GM12878 (cell line): ENCODE results near the gene IRF6. TPM values are rescaled to one million over a fixed set of nuclear protein-coding genes. Genes with fewer than 3 reads are reported as not detected.

ENCODE experiments used
- ATAC-seq: fragments of 200-7000 bp; cut with Tn5 transposase; 3 replicates; pipeline ENCODE4 v1.9.1; 2020; ENCODE audit warnings: mild to moderate bottlenecking, moderate library complexity
- BruUV-seq: library from RNA; stranded (reverse); fragments of 400-500 nt; replicated peaks from 2 replicates; lab custom pipeline; 2021; lab: Mats Ljungman, UMichigan
- CTCF ChIA-PET: fragments of 300-600 bp; sonication (Branson Sonifier 250); formaldehyde crosslinking; extraction: SDS; loops from one replicate; lab custom pipeline; 2021; ENCODE audit warnings: inconsistent platforms; lab: Yijun Ruan, JAX
- POLR2A ChIA-PET: fragments of 350-600 bp; formaldehyde crosslinking; extraction: SDS; loops from one replicate; lab custom pipeline; 2021; ENCODE audit warnings: inconsistent platforms; lab: Charles Lee
- RAD21 ChIA-PET: fragments of 300-600 bp; sonication (Branson Sonifier 250); formaldehyde crosslinking; loops from one replicate; lab custom pipeline; 2023; ENCODE audit warnings: antibody characterized with exemption; ENCODE audit not compliant: unreplicated experiment; lab: Charles Lee
- SMC1A ChIA-PET: fragments of 300-600 bp; sonication (Branson Sonifier 250); formaldehyde crosslinking; loops from one replicate; lab custom pipeline; 2023; ENCODE audit not compliant: unreplicated experiment, uncharacterized antibody; lab: Charles Lee
- DNase-seq: peaks from one replicate; pipeline ENCODE4 v3.0.0-alpha.2; 2011; ENCODE audit warnings: low read depth, low spot score
- FAIRE-seq: peaks from 3 replicates; lab custom pipeline; 2011; peaks lifted over from hg19 to GRCh38; lab: Jason Lieb, UNC
- H2AFZ ChIP-seq: 2 replicates; pipeline ENCODE4 v1.6.0; 2011; ENCODE audit warnings: low read depth, low read length, control low read depth; ENCODE audit not compliant: control insufficient read depth
- H3K27ac ChIP-seq: 2 replicates; pipeline ENCODE4 v1.5.1; 2011; ENCODE audit warnings: control low read depth; ENCODE audit not compliant: control insufficient read depth, insufficient read depth
- H3K27me3 ChIP-seq, 2 experiments: replicated peaks in 1 of 2; 2 replicates each; pipeline versions ENCODE4 v1.6.0 to v1.6.1; 2011; ENCODE audit warnings: low read length in 1 of 2; ENCODE audit not compliant: control insufficient read depth in 2 of 2, insufficient read depth in 2 of 2
- H3K36me3 ChIP-seq, 2 experiments: 2 replicates each; pipeline ENCODE4 v1.5.1; 2011; ENCODE audit warnings: low read length in 1 of 2; ENCODE audit not compliant: control insufficient read depth in 2 of 2, insufficient read depth in 2 of 2
- H3K4me1 ChIP-seq: 2 replicates; pipeline ENCODE4 v1.6.1; 2011; ENCODE audit warnings: mild to moderate bottlenecking, low read length, moderate library complexity, mixed read lengths; ENCODE audit not compliant: control insufficient read depth, insufficient read depth
- H3K4me2 ChIP-seq: 2 replicates; pipeline ENCODE4 v1.6.0; 2011; ENCODE audit warnings: control low read depth; ENCODE audit not compliant: control insufficient read depth, insufficient read depth
- H3K4me3 ChIP-seq: fragments of 200-600 bp; sonication (generic); 2 replicates; pipeline ENCODE4 v1.5.1; 2016
- H3K79me2 ChIP-seq: 2 replicates; pipeline ENCODE4 v1.6.0; 2011; ENCODE audit warnings: low read length; ENCODE audit not compliant: control insufficient read depth, insufficient read depth
- H3K9ac ChIP-seq: 2 replicates; pipeline ENCODE4 v1.8.0; 2011; ENCODE audit warnings: low read length, control low read depth, mixed read lengths; ENCODE audit not compliant: control insufficient read depth, insufficient read depth
- H3K9me3 ChIP-seq: replicated peaks from 3 replicates; pipeline ENCODE4 v1.5.1; 2011; ENCODE audit warnings: mild to moderate bottlenecking, low read length; ENCODE audit not compliant: control insufficient read depth, insufficient read depth
- H4K20me1 ChIP-seq: 2 replicates; pipeline ENCODE4 v1.6.0; 2011; ENCODE audit not compliant: control insufficient read depth, insufficient read depth
- BACH1 ChIP-seq: fragments of 450-650 bp; IDR thresholded peaks from 2 replicates; pipeline ENCODE4 v1.6.1; 2017; ENCODE audit warnings: mild to moderate bottlenecking, borderline replicate concordance
- CREB1 ChIP-seq: IDR thresholded peaks from 2 replicates; pipeline ENCODE4 v1.6.1; 2012; ENCODE audit warnings: low read depth, mild to moderate bottlenecking, inconsistent platforms
- EP300 ChIP-seq, 2 experiments: fragments of 150-350 bp in 1 of 2; IDR thresholded peaks; 2 replicates each; pipeline ENCODE4 v1.6.1; 2011 to 2012; ENCODE audit warnings: low read depth in 2 of 2, low read length in 2 of 2, borderline replicate concordance in 1 of 2, improper control_type of control experiment in 1 of 2, inconsistent platforms in 1 of 2; ENCODE audit not compliant: control insufficient read depth in 1 of 2
- EZH2 ChIP-seq: IDR thresholded peaks from 2 replicates; pipeline ENCODE4 v1.6.1; 2012; ENCODE audit warnings: low read depth, mild to moderate bottlenecking, control low read depth, inconsistent platforms, low read length, borderline replicate concordance; ENCODE audit not compliant: control insufficient read depth
- IRF4 ChIP-seq: IDR thresholded peaks from 2 replicates; pipeline ENCODE4 v1.6.1; 2011; ENCODE audit warnings: low read depth, low read length
- KLF5 ChIP-seq: fragments of 450-650 bp; IDR thresholded peaks from 2 replicates; pipeline ENCODE4 v1.6.1; 2014; ENCODE audit warnings: mild to moderate bottlenecking; ENCODE audit not compliant: partially characterized antibody
- MTA2 ChIP-seq: fragments of 450-650 bp; IDR thresholded peaks from 2 replicates; pipeline ENCODE4 v1.6.1; 2016; ENCODE audit warnings: low read depth, mild to moderate bottlenecking, moderate library complexity
- NR2F1 ChIP-seq: fragments of 450-650 bp; conservative IDR thresholded peaks from 2 replicates; pipeline ENCODE4 v1.6.1; 2017; ENCODE audit warnings: mild to moderate bottlenecking
- POLR2A ChIP-seq: IDR thresholded peaks from 2 replicates; pipeline ENCODE4 v1.6.1; 2011; ENCODE audit warnings: low read depth, mild to moderate bottlenecking, low read length
- POLR2AphosphoS2 ChIP-seq: IDR thresholded peaks from 2 replicates; pipeline ENCODE4 v1.6.1; 2011; ENCODE audit warnings: low read depth, mild to moderate bottlenecking, low read length, improper control_type of control experiment, moderate library complexity
- STAT3 ChIP-seq: IDR thresholded peaks from 2 replicates; pipeline ENCODE4 v1.6.1; 2011; ENCODE audit warnings: low read depth, low read length, improper control_type of control experiment
- TARDBP ChIP-seq: IDR thresholded peaks from 2 replicates; pipeline ENCODE4 v1.6.1; 2016; ENCODE audit warnings: borderline replicate concordance
- ZSCAN29 ChIP-seq: fragments of 450-650 bp; IDR thresholded peaks from 2 replicates; pipeline ENCODE4 v1.6.1; 2017; ENCODE audit warnings: mild to moderate bottlenecking, moderate library complexity
- WGBS: methylation state at CpG from one replicate; pipeline ENCODE4 v1.1.6; 2016; ENCODE audit warnings: low lambda C conversion rate; ENCODE audit not compliant: insufficient replicate concordance, insufficient coverage; ENCODE audit errors: missing lambda C conversion rate; 5-methylcytosine and 5-hydroxymethylcytosine counted together
- in situ Hi-C: fragments of 300-500 bp; cut with MboI; formaldehyde crosslinking; loops from 9 replicates; pipeline ENCODE4 v1.14.3; 2018; ENCODE audit warnings: mixed read lengths
- intact Hi-C: fragments of 100-400 bp; cut with micrococcal nuclease; formaldehyde crosslinking; loops from one replicate; pipeline ENCODE4 v1.14.2; 2022; ENCODE audit not compliant: unreplicated experiment
- polyA plus RNA-seq, 11 experiments: library from polyadenylated mRNA; depleted of rRNA in 4 of 11; unstranded in 6 of 11; stranded (reverse) in 5 of 11; fragments of >200 nt; fragmentation: Nextera tagmentation in 4 of 11; fragmentation: Illumina TruSeq in 1 of 11; extraction: Ambion mirVana in 4 of 11; extraction: Trizol in 1 of 11; gene quantifications; 1 replicate in 1 of 11; 2 replicates in 10 of 11; pipeline versions ENCODE4 v1.2.1 to v1.2.3, GENCODE V29; 2011 to 2016; ENCODE audit warnings: inconsistent platforms in 2 of 11, missing spikeins in 2 of 11, low read depth in 1 of 11
- total RNA-seq, 4 experiments: library from RNA; depleted of rRNA in 3 of 4; stranded (reverse); fragments of >200 nt in 3 of 4; fragmentation: Illumina TruSeq in 1 of 4; extraction: Trizol in 1 of 4; gene quantifications; 2 replicates each; pipeline versions ENCODE4 v1.2.1 to v1.2.3, GENCODE V29; 2013 to 2021
- TF ChIP-seq, protein P1 (sequence below): fragments of 150-350 bp; IDR thresholded peaks from 2 replicates; pipeline ENCODE4 v1.6.1; 2016; ENCODE audit warnings: low read depth, low read length
- TF ChIP-seq, protein P2 (sequence below): IDR thresholded peaks from 2 replicates; pipeline ENCODE4 v1.6.1; 2011; ENCODE audit warnings: low read depth, low read length, improper control_type of control experiment, borderline replicate concordance
- TF ChIP-seq, protein P3 (sequence below): IDR thresholded peaks from 2 replicates; pipeline ENCODE4 v1.6.1; 2012; ENCODE audit warnings: mild to moderate bottlenecking, low read depth, low read length

IRF6 gene
- total and polyA plus RNA-seq, 10 of the 15 experiments (the other 5 are each of a cell fraction or from before 2014, with no cell fraction given): 0.04 to 0.50 (median 0.09) TPM; not detected in 1

DNA sequence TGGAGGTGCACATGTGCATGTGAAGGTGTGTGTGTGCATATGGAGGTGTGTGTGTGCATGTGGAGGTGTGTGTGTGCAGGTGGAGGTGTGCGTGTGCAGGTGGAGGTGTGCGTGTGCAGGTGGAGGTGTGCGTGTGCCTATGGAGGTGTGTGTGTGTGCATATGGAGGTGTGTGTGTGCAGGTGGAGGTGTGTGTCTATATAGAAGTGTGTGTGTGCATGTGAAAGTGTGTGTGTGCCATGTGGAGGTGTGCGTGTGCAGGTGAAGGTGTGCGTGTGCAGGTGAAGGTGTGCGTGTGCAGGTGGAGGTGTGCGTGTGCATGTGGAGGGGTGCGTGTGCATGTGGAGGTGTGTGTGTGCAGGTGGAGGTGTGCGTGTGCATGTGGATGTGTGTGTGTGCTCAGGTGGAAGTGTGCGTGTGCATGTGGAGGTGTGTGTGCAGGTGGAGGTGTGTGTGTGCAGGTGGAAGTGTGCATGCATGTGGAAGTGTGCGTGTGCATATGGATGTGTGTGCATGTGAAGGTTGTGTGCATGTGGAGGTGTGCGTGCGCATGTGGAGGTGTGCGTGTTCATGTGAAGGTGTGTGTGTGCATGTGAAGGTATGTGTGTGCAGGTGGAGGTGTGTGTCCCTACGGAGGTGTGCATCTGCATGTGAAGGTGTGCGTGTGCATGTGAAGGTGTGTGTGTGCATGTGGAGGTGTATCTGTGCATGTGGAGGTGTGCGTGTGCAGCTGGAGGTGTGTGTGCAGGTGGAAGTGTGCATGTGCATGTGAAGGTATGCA is 35.1 kb downstream of the IRF6 start:
- Histone ChIP-seq H2AFZ (no peak overlapping the region), H3K79me2 (peaks cover 16% of the 10 kb centered on the region), H3K9ac (no peak overlapping the region), H4K20me1 (no peaks in the 10 kb centered on the region), H3K27me3 (no peaks in the 10 kb centered on the region), H3K36me3 (peaks cover 4 to 10% of the 10 kb centered on the region in 2 experiments; a peak in 3 of 4 replicates), H3K4me1 (peaks cover 63% of the 10 kb centered on the region), H3K4me3 (peak overlapping the region; percentile 72), H3K27ac (no peak overlapping the region), H3K9me3 (no peaks in the 10 kb centered on the region), H3K4me2 (peak overlapping the region; percentile 96)
- DNase-seq: no peak
- ChIA-PET RAD21 (interaction anchor here (1.2 to 5.4 kb wide), 3 partner anchors 10 to 57 kb away, joined by 3 to 188 read pairs (median 5); partner anchors contain the start of genes TRAF3IP3 and UTP25), POLR2A (no interaction called here), CTCF (interaction anchor here (1.3 to 5.8 kb wide), 4 partner anchors 16 to 52 kb away, joined by 3 to 117 read pairs (median 70); partner anchors contain the start of gene TRAF3IP3), SMC1A (interaction anchor here (4.7 to 5.6 kb wide), 2 partner anchors 17 to 52 kb away, joined by 34 to 282 read pairs; partner anchors contain the start of gene TRAF3IP3)
- BruUV-seq: no TSS peak
- TF ChIP-seq POLR2A: peak; percentile 15; the same call in 1 of the 2 replicates
- 0 out of 2 replicates have a peak, but pooled peaks have one; percentile 19 for TF ChIP-seq POLR2AphosphoS2
- no peak for TF ChIP-seq EP300 (IDR thresholded peaks at IDR 0.05; ENCODE audit: borderline replicate concordance in 1 of 2, control insufficient read depth in 1 of 2, low read depth in 2 of 2, low read length in 2 of 2)
- TF ChIP-seq, protein P1, sequence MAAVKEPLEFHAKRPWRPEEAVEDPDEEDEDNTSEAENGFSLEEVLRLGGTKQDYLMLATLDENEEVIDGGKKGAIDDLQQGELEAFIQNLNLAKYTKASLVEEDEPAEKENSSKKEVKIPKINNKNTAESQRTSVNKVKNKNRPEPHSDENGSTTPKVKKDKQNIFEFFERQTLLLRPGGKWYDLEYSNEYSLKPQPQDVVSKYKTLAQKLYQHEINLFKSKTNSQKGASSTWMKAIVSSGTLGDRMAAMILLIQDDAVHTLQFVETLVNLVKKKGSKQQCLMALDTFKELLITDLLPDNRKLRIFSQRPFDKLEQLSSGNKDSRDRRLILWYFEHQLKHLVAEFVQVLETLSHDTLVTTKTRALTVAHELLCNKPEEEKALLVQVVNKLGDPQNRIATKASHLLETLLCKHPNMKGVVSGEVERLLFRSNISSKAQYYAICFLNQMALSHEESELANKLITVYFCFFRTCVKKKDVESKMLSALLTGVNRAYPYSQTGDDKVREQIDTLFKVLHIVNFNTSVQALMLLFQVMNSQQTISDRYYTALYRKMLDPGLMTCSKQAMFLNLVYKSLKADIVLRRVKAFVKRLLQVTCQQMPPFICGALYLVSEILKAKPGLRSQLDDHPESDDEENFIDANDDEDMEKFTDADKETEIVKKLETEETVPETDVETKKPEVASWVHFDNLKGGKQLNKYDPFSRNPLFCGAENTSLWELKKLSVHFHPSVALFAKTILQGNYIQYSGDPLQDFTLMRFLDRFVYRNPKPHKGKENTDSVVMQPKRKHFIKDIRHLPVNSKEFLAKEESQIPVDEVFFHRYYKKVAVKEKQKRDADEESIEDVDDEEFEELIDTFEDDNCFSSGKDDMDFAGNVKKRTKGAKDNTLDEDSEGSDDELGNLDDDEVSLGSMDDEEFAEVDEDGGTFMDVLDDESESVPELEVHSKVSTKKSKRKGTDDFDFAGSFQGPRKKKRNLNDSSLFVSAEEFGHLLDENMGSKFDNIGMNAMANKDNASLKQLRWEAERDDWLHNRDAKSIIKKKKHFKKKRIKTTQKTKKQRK: no peak
- TF ChIP-seq CREB1: no peak
- TF ChIP-seq, protein P2, sequence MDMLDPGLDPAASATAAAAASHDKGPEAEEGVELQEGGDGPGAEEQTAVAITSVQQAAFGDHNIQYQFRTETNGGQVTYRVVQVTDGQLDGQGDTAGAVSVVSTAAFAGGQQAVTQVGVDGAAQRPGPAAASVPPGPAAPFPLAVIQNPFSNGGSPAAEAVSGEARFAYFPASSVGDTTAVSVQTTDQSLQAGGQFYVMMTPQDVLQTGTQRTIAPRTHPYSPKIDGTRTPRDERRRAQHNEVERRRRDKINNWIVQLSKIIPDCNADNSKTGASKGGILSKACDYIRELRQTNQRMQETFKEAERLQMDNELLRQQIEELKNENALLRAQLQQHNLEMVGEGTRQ: no peak
- TF ChIP-seq EZH2: no peak
- no peak for TF ChIP-seq ZSCAN29
- TF ChIP-seq TARDBP: 0 out of 2 replicates have a peak, but pooled peaks have one; percentile 42
- no peak for TF ChIP-seq STAT3
- TF ChIP-seq KLF5: no peak
- TF ChIP-seq BACH1: no peak
- TF ChIP-seq MTA2: no peak
- TF ChIP-seq, protein P3, sequence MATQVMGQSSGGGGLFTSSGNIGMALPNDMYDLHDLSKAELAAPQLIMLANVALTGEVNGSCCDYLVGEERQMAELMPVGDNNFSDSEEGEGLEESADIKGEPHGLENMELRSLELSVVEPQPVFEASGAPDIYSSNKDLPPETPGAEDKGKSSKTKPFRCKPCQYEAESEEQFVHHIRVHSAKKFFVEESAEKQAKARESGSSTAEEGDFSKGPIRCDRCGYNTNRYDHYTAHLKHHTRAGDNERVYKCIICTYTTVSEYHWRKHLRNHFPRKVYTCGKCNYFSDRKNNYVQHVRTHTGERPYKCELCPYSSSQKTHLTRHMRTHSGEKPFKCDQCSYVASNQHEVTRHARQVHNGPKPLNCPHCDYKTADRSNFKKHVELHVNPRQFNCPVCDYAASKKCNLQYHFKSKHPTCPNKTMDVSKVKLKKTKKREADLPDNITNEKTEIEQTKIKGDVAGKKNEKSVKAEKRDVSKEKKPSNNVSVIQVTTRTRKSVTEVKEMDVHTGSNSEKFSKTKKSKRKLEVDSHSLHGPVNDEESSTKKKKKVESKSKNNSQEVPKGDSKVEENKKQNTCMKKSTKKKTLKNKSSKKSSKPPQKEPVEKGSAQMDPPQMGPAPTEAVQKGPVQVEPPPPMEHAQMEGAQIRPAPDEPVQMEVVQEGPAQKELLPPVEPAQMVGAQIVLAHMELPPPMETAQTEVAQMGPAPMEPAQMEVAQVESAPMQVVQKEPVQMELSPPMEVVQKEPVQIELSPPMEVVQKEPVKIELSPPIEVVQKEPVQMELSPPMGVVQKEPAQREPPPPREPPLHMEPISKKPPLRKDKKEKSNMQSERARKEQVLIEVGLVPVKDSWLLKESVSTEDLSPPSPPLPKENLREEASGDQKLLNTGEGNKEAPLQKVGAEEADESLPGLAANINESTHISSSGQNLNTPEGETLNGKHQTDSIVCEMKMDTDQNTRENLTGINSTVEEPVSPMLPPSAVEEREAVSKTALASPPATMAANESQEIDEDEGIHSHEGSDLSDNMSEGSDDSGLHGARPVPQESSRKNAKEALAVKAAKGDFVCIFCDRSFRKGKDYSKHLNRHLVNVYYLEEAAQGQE: no peak
- TF ChIP-seq NR2F1: no peak
- TF ChIP-seq IRF4: no peak
- ATAC-seq: no peak
- in situ Hi-C loops: no loop called here
- FAIRE-seq: no peak
- intact Hi-C loops: no loop called here
- 96% methylated on average over 17 of the region's 17 CpGs for whole genome bisulfite sequencing
